GM06990 (cell line): ENCODE data around the gene PRKG1.

Experiments used
- DNase-seq: peaks from one replicate; pipeline ENCODE4 v3.0.0-alpha.2; 2011; ENCODE audit not compliant: insufficient read length; ENCODE audit errors: extremely low read depth
- H3K27me3 ChIP-seq: replicated peaks from 2 replicates; pipeline ENCODE4 v1.6.0; 2011; ENCODE audit warnings: low read length; ENCODE audit not compliant: control insufficient read depth, insufficient read depth
- H3K36me3 ChIP-seq: 2 replicates; pipeline ENCODE4 v1.5.1; 2011; ENCODE audit warnings: low read length; ENCODE audit not compliant: control insufficient read depth, insufficient read depth
- H3K4me3 ChIP-seq: replicated peaks from 2 replicates; pipeline ENCODE4 v1.5.1; 2011; ENCODE audit warnings: low read depth, mild to moderate bottlenecking, control low read depth, low read length
- TF ChIP-seq, protein P1 (sequence below): IDR thresholded peaks from 2 replicates; pipeline ENCODE4 v1.5.1; 2011; ENCODE audit warnings: low read length, control low read depth, mild to moderate bottlenecking, inconsistent platforms; ENCODE audit not compliant: insufficient read depth, poor library complexity, severe bottlenecking

Gene PRKG1

DNA sequence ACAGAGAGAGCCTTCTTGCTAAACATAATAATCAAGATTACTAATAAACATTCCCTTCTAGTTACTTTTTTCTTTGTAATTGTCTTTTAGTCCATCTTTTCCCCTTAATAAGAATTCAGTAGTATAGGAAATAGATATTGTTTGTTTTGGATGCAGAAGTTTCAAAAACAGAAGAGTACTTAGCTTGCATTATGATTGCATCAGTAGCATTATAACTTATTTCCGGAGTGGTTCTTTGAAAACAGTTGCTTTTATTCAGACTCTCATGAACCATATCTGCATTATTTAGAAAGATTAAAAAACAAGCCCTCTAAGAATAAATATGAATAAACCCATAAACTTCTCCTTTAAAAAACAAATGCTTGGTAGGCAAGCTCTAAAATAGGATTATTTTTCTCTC, 1205.8 kb downstream of the PRKG1 start:
- Histone ChIP-seq H3K4me3 (no peak overlapping the region), H3K36me3 (no peaks in the 10 kb centered on the region), H3K27me3 (no peaks in the 10 kb centered on the region)
- DNase-seq = no peak
- TF ChIP-seq, protein P1, sequence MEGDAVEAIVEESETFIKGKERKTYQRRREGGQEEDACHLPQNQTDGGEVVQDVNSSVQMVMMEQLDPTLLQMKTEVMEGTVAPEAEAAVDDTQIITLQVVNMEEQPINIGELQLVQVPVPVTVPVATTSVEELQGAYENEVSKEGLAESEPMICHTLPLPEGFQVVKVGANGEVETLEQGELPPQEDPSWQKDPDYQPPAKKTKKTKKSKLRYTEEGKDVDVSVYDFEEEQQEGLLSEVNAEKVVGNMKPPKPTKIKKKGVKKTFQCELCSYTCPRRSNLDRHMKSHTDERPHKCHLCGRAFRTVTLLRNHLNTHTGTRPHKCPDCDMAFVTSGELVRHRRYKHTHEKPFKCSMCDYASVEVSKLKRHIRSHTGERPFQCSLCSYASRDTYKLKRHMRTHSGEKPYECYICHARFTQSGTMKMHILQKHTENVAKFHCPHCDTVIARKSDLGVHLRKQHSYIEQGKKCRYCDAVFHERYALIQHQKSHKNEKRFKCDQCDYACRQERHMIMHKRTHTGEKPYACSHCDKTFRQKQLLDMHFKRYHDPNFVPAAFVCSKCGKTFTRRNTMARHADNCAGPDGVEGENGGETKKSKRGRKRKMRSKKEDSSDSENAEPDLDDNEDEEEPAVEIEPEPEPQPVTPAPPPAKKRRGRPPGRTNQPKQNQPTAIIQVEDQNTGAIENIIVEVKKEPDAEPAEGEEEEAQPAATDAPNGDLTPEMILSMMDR = no peak

GRCh38 chr10:52283174-52283573, 1208.9 kb downstream of the PRKG1 start:
- no peaks in the 10 kb centered on the region for H3K36me3 ChIP-seq
- DNase-seq = no peak
- TF ChIP-seq, protein P1 = no peak
- no peak overlapping the region for H3K4me3 ChIP-seq
- H3K27me3 ChIP-seq = no peaks in the 10 kb centered on the region

GRCh38 chr10:52284416-52285013, 1210.2 kb downstream of the PRKG1 start:
- no peak overlapping the region for H3K4me3 ChIP-seq

GRCh38 chr10:52287866-52288265, 1213.6 kb downstream of the PRKG1 start:
- H3K36me3 ChIP-seq = no peaks in the 10 kb centered on the region
- H3K4me3 ChIP-seq = no peak overlapping the region
- no peaks in the 10 kb centered on the region for H3K27me3 ChIP-seq
- TF ChIP-seq, protein P1 = no peak
- DNase-seq = no peak

More at GRCh38 chr10:52284416-52285013, 1210.2 kb downstream of the PRKG1 start:
- Histone ChIP-seq H3K27me3 (no peaks in the 10 kb centered on the region), H3K36me3 (no peaks in the 10 kb centered on the region)
- DNase-seq = no peak
- TF ChIP-seq, protein P1 = no peak

DNA sequence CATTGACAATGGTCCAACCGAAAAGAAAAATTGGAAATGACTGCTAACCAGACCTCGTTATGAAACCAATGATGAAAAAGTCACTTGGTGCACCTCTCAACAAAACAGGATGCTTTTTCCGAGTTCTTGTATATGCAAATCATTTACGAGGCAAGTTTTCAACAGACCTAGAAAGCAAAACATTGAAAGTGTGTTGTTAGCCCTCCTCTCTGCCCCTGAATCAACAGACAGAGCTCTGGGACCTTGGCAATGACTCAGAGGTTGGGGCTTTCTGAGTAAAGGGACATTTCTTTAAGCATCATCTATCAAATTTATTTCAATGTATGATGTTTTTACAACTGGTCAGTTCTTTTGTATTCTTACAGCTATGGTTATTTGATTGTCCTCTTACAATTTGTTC, 1223.5 kb downstream of the PRKG1 start:
- no peak for DNase-seq
- TF ChIP-seq, protein P1 = no peak
- Histone ChIP-seq H3K36me3 (no peaks in the 10 kb centered on the region), H3K4me3 (no peak overlapping the region), H3K27me3 (no peaks in the 10 kb centered on the region)
